ENCODE results near the gene NUP50.

- no peak for TF ChIP-seq CTCF (conservative IDR thresholded peaks at IDR 0.05)
- no peak for TF ChIP-seq ZFX (IDR thresholded peaks at IDR 0.05)
These were observed 67.6 kb downstream of the NUP50 start for GRCh38 chr22:45231293-45231692.
